HepG2 (cell line): ENCODE measurements around the gene ZFP69B. TPM values are rescaled to one million over a fixed set of nuclear protein-coding genes. Genes with fewer than 3 reads are reported as not detected.

Experiments
- JUN ChIP-seq: sonication (generic); formaldehyde crosslinking; IDR thresholded peaks from 2 replicates; pipeline ENCODE4 v1.4.0; 2020; ENCODE audit warnings: mild to moderate bottlenecking, missing genetic modification reagents
- RCOR2 ChIP-seq: IDR thresholded peaks from 2 replicates; pipeline ENCODE4 v1.6.1; 2016; ENCODE audit warnings: missing biosample characterization, missing genetic modification reagents
- TBX3 ChIP-seq: fragments of 450-650 bp; IDR thresholded peaks from 2 replicates; pipeline ENCODE4 v1.6.1; 2017; ENCODE audit warnings: antibody characterized with exemption, mild to moderate bottlenecking, inconsistent platforms, borderline replicate concordance
- WIZ ChIP-seq: sonication (generic); formaldehyde crosslinking; IDR thresholded peaks from 2 replicates; pipeline ENCODE4 v1.5.1; 2020; ENCODE audit warnings: mild to moderate bottlenecking, missing genetic modification reagents
- ZFAT ChIP-seq: sonication (generic); formaldehyde crosslinking; conservative IDR thresholded peaks from 2 replicates; pipeline ENCODE4 v1.8.1; 2023; ENCODE audit warnings: missing genetic modification reagents, inconsistent platforms
- ZNF501 ChIP-seq: sonication (generic); formaldehyde crosslinking; IDR thresholded peaks from 2 replicates; pipeline ENCODE4 v1.5.1; 2020; ENCODE audit warnings: mild to moderate bottlenecking, moderate library complexity, missing genetic modification reagents
- ZNF557 ChIP-seq: sonication (generic); formaldehyde crosslinking; IDR thresholded peaks from 2 replicates; pipeline ENCODE4 v1.4.0; 2020; ENCODE audit warnings: missing genetic modification reagents
- ZNF577 ChIP-seq: sonication (generic); formaldehyde crosslinking; IDR thresholded peaks from 2 replicates; pipeline ENCODE4 v1.4.0; 2020; ENCODE audit warnings: mild to moderate bottlenecking, low read depth, missing genetic modification reagents, borderline replicate concordance
- ZNF614 ChIP-seq: IDR thresholded peaks from 2 replicates; pipeline ENCODE4 v1.6.1; 2018; ENCODE audit warnings: missing biosample characterization, missing genetic modification reagents, inconsistent platforms, borderline replicate concordance
- ZNF674 ChIP-seq: sonication (generic); formaldehyde crosslinking; IDR thresholded peaks from 2 replicates; pipeline ENCODE4 v1.5.0; 2020; ENCODE audit warnings: low read depth, mild to moderate bottlenecking, missing genetic modification reagents
- polyA plus RNA-seq, 8 experiments: library from polyadenylated mRNA; depleted of rRNA in 3 of 8; stranded (reverse) in 7 of 8; unstranded in 1 of 8; fragments of >200 nt; fragmentation: Illumina TruSeq in 4 of 8; extraction: Trizol in 4 of 8; gene quantifications; 2 replicates each; pipeline versions ENCODE4 v1.2.1 to v1.2.3, GENCODE V29; 2011 to 2016; ENCODE audit warnings: low read depth in 4 of 8, missing spikeins in 1 of 8, mixed read lengths in 1 of 8; ENCODE audit not compliant: insufficient read depth in 1 of 8
- total RNA-seq, 5 experiments: library from RNA; depleted of rRNA; stranded (reverse); fragments of >200 nt; fragmentation: Illumina TruSeq; extraction: Trizol; gene quantifications; 2 replicates each; pipeline ENCODE4 v1.2.3, GENCODE V29; 2016; ENCODE audit warnings: low read depth in 1 of 5
- TF ChIP-seq, protein P1 (sequence below), 2 experiments: fragments of 450-650 bp in 1 of 2; sonication (generic) in 1 of 2; formaldehyde crosslinking in 1 of 2; IDR thresholded peaks; 2 replicates each; pipeline versions ENCODE4 v1.6.1 to v1.8.0; 2016 to 2022; ENCODE audit warnings: antibody characterized with exemption in 1 of 2, mild to moderate bottlenecking in 1 of 2, missing genetic modification reagents in 1 of 2
- TF ChIP-seq, protein P2 (sequence below): sonication (generic); formaldehyde crosslinking; conservative IDR thresholded peaks from 2 replicates; pipeline ENCODE4 v1.8.0; 2022; ENCODE audit warnings: missing genetic modification reagents
- TF ChIP-seq, protein P3 (sequence below): sonication (generic); formaldehyde crosslinking; IDR thresholded peaks from 2 replicates; pipeline ENCODE4 v1.8.1; 2023; ENCODE audit warnings: mild to moderate bottlenecking, inconsistent platforms, moderate library complexity, missing genetic modification reagents, borderline replicate concordance

ZFP69B gene
- total and polyA plus RNA-seq, 2 of the 13 experiments (the other 11 are each of a cell fraction or from before 2014, with no cell fraction given): 4.6 to 7.7 TPM

GRCh38 chr1:40476924-40477677, 26.8 kb downstream of the ZFP69B start, which contains the start of gene ZFP69 (continued):
- TF ChIP-seq, protein P1, sequence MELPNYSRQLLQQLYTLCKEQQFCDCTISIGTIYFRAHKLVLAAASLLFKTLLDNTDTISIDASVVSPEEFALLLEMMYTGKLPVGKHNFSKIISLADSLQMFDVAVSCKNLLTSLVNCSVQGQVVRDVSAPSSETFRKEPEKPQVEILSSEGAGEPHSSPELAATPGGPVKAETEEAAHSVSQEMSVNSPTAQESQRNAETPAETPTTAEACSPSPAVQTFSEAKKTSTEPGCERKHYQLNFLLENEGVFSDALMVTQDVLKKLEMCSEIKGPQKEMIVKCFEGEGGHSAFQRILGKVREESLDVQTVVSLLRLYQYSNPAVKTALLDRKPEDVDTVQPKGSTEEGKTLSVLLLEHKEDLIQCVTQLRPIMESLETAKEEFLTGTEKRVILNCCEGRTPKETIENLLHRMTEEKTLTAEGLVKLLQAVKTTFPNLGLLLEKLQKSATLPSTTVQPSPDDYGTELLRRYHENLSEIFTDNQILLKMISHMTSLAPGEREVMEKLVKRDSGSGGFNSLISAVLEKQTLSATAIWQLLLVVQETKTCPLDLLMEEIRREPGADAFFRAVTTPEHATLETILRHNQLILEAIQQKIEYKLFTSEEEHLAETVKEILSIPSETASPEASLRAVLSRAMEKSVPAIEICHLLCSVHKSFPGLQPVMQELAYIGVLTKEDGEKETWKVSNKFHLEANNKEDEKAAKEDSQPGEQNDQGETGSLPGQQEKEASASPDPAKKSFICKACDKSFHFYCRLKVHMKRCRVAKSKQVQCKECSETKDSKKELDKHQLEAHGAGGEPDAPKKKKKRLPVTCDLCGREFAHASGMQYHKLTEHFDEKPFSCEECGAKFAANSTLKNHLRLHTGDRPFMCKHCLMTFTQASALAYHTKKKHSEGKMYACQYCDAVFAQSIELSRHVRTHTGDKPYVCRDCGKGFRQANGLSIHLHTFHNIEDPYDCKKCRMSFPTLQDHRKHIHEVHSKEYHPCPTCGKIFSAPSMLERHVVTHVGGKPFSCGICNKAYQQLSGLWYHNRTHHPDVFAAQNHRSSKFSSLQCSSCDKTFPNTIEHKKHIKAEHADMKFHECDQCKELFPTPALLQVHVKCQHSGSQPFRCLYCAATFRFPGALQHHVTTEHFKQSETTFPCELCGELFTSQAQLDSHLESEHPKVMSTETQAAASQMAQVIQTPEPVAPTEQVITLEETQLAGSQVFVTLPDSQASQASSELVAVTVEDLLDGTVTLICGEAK (IDR thresholded peaks at IDR 0.05): no peak
- TF ChIP-seq, protein P1 (CRISPR knock-in tag; IDR thresholded peaks at IDR 0.05): no peak
- TF ChIP-seq, protein P2, sequence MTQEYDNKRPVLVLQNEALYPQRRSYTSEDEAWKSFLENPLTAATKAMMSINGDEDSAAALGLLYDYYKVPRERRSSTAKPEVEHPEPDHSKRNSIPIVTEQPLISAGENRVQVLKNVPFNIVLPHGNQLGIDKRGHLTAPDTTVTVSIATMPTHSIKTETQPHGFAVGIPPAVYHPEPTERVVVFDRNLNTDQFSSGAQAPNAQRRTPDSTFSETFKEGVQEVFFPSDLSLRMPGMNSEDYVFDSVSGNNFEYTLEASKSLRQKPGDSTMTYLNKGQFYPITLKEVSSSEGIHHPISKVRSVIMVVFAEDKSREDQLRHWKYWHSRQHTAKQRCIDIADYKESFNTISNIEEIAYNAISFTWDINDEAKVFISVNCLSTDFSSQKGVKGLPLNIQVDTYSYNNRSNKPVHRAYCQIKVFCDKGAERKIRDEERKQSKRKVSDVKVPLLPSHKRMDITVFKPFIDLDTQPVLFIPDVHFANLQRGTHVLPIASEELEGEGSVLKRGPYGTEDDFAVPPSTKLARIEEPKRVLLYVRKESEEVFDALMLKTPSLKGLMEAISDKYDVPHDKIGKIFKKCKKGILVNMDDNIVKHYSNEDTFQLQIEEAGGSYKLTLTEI (CRISPR knock-in tag): no peak
- TF ChIP-seq ZFAT (CRISPR knock-in tag) (no peak; the same call in 1 of the 2 replicates), ZNF674 (CRISPR knock-in tag) (no peak), ZNF614 (CRISPR knock-in tag) (no peak), RCOR2 (CRISPR knock-in tag) (peak; percentile 53; the same call in 1 of the 2 replicates), TBX3 (no peak), WIZ (no peak), ZNF577 (CRISPR knock-in tag) (no peak), ZNF557 (CRISPR knock-in tag) (no peak), JUN (CRISPR knock-in tag) (no peak), ZNF501 (CRISPR knock-in tag) (no peak)
- TF ChIP-seq, protein P3, sequence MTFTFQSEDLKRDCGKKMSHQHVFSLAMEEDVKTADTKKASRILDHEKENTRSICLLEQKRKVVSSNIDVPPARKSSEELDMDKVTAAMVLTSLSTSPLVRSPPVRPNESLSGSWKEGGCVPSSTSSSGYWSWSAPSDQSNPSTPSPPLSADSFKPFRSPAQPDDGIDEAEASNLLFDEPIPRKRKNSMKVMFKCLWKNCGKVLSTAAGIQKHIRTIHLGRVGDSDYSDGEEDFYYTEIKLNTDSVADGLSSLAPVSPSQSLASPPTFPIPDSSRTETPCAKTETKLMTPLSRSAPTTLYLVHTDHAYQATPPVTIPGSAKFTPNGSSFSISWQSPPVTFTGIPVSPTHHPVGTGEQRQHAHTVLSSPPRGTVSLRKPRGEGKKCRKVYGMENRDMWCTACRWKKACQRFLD (CRISPR knock-in tag): no peak
